Measurements from ENCODE around the gene RLIM.

GRCh38 chrX:74613370-74614092, 893 bp downstream of the RLIM start:
- no peak for TF ChIP-seq EZH2 (IDR thresholded peaks at IDR 0.05; ENCODE audit: borderline replicate concordance, insufficient read depth, low read length, poor library complexity, severe bottlenecking)
- TF ChIP-seq REST (IDR thresholded peaks at IDR 0.05; ENCODE audit: borderline replicate concordance), result peak; percentile 28
- TF ChIP-seq CTCF (IDR thresholded peaks at IDR 0.05; ENCODE audit: poor library complexity, severe bottlenecking), result no peak
- TF ChIP-seq EP300 (conservative IDR thresholded peaks at IDR 0.05; ENCODE audit: poor library complexity, severe bottlenecking), result no peak
- TF ChIP-seq TAF1 (IDR thresholded peaks at IDR 0.05; ENCODE audit: low read depth), result no peak
